Measurements from ENCODE around the gene DLGAP4. TPM values are rescaled to one million over a fixed set of nuclear protein-coding genes. Genes with fewer than 3 reads are reported as not detected.

Gene DLGAP4
- total and polyA plus RNA-seq, 2 experiments from 2014 or later, result 14.3 to 68.1 TPM

DNA sequence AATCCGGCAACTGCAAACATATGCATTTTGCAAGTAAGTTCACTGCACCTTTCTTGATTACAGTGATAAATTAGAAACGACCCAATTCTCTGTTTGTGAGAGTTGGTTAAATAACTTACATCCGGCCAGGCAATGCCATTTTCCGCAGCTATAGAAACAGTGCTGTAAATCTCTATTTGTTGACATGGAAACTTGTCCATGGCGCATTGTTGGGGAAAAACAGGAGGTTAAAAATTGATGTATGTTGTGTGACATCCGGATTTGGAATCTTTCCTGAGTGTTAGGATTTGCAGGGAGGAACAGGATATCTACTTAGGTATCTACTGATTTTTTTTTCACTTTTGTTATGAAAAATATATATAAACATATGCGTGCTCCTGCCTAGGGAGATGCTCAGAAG is 66.5 kb downstream of the DLGAP4 start:
- peaks cover 49% of the 10 kb centered on the region for H3K27me3 ChIP-seq (replicated peaks; ENCODE audit: insufficient read depth)

DNA sequence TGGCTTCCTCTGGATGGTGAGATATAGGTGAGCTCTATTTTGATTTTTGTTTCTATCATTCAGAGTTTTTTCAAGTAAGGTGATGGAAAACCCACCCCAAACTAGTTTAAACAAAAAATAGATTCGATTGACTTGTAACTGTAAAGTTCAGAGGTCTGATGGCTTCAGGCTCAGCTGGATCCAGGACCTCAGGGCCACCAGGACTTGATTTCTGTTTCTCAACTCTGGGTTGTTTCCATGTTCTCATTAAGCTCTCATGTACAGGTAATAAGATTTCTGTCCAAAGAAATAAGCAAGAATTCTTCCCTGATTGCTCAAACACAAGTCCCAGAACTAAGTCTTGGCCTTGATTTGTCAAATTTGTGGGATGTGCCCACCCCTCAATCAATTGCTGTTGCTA is 67.0 kb downstream of the DLGAP4 start:
- no peak overlapping the region for H2AFZ ChIP-seq
- TF ChIP-seq EZH2phosphoT487 (IDR thresholded peaks at IDR 0.05; ENCODE audit: insufficient read depth, low read depth) (no peak), EZH2 (IDR thresholded peaks at IDR 0.05; ENCODE audit: insufficient read depth, poor library complexity, severe bottlenecking) (no peak)
- H3K9me2 ChIP-seq (ENCODE audit: insufficient read depth), result no peaks in the 10 kb centered on the region
- WGBS, 2 experiments (ENCODE audit: low coverage in 1 of 2, low lambda C conversion rate in 2 of 2, missing lambda C conversion rate in 2 of 2), result 40 to 41% methylated on average over 1 of the region's 1 CpG
- H3K27me3 ChIP-seq (replicated peaks; ENCODE audit: insufficient read depth), result peaks cover 49% of the 10 kb centered on the region
- in situ Hi-C loops (cut with MboI), result no loop called here
- no peaks in the 10 kb centered on the region for H3K36me3 ChIP-seq (ENCODE audit: low read depth)
- H3K4me1 ChIP-seq (ENCODE audit: insufficient read depth), result no peaks in the 10 kb centered on the region
- H3K9me3 ChIP-seq (ENCODE audit: low read depth), result no peaks in the 10 kb centered on the region
- H3K4me3 ChIP-seq, result no peak overlapping the region
- no peaks in the 10 kb centered on the region for H3K79me2 ChIP-seq (ENCODE audit: insufficient read depth)
- H3F3A ChIP-seq (ENCODE audit: insufficient read depth), result no peaks in the 10 kb centered on the region
- H3K4me2 ChIP-seq (ENCODE audit: unreplicated experiment), result no peak overlapping the region
- no peaks in the 10 kb centered on the region for H4K20me1 ChIP-seq (ENCODE audit: insufficient read depth)
- DNase-seq, result no peak
- no peak overlapping the region for H3K9ac ChIP-seq
- H3K27ac ChIP-seq, result no peak overlapping the region

More for the DNA sequence above, 66.5 kb downstream of the DLGAP4 start:
- Histone ChIP-seq H4K20me1 (ENCODE audit: insufficient read depth) (no peaks in the 10 kb centered on the region), H3K79me2 (ENCODE audit: insufficient read depth) (no peaks in the 10 kb centered on the region), H3K4me2 (ENCODE audit: unreplicated experiment) (no peak overlapping the region), H3K4me3 (no peak overlapping the region), H3K27ac (no peak overlapping the region), H3K9me2 (ENCODE audit: insufficient read depth) (no peaks in the 10 kb centered on the region), H3F3A (ENCODE audit: insufficient read depth) (no peaks in the 10 kb centered on the region), H2AFZ (no peak overlapping the region), H3K4me1 (ENCODE audit: insufficient read depth) (no peaks in the 10 kb centered on the region), H3K36me3 (ENCODE audit: low read depth) (no peaks in the 10 kb centered on the region), H3K9ac (no peak overlapping the region), H3K9me3 (ENCODE audit: low read depth) (no peaks in the 10 kb centered on the region)
- 47 to 51% methylated on average over 7 of the region's 7 CpGs for WGBS, 2 experiments (ENCODE audit: low coverage in 1 of 2, low lambda C conversion rate in 2 of 2, missing lambda C conversion rate in 2 of 2)
- in situ Hi-C loops (cut with MboI), result no loop called here
- TF ChIP-seq EZH2 (IDR thresholded peaks at IDR 0.05; ENCODE audit: insufficient read depth, poor library complexity, severe bottlenecking), result no peak
- no peak for TF ChIP-seq EZH2phosphoT487 (IDR thresholded peaks at IDR 0.05; ENCODE audit: insufficient read depth, low read depth)
- DNase-seq, result no peak

- H3K4me3 ChIP-seq, result no peak overlapping the region
- WGBS, 2 experiments (ENCODE audit: low coverage in 1 of 2, low lambda C conversion rate in 2 of 2, missing lambda C conversion rate in 2 of 2), result 32 to 46% methylated on average over 4 of the region's 4 CpGs
- in situ Hi-C loops (cut with MboI), result no loop called here
These were observed 68.9 kb downstream of the DLGAP4 start for GRCh38 chr20:36374995-36375394.

GRCh38 chr20:36377348-36378326 is 71.5 kb downstream of the DLGAP4 start:
- H3K9me3 ChIP-seq (ENCODE audit: low read depth), result no peaks in the 10 kb centered on the region
- peaks cover 45% of the 10 kb centered on the region for H3K27me3 ChIP-seq (replicated peaks; ENCODE audit: insufficient read depth)
- TF ChIP-seq EZH2phosphoT487 (IDR thresholded peaks at IDR 0.05; ENCODE audit: insufficient read depth, low read depth) (no peak), EZH2 (IDR thresholded peaks at IDR 0.05; ENCODE audit: insufficient read depth, poor library complexity, severe bottlenecking) (no peak)
- WGBS, 2 experiments (ENCODE audit: low coverage in 1 of 2, low lambda C conversion rate in 2 of 2, missing lambda C conversion rate in 2 of 2), result 19 to 20% methylated on average over 20 to 22 of the region's 22 CpGs
- H3K9ac ChIP-seq, result no peak overlapping the region
- H3K4me1 ChIP-seq (ENCODE audit: insufficient read depth), result no peaks in the 10 kb centered on the region
- in situ Hi-C loops (cut with MboI), result no loop called here
- no peak overlapping the region for H3K4me3 ChIP-seq
- H4K20me1 ChIP-seq (ENCODE audit: insufficient read depth), result no peaks in the 10 kb centered on the region
- H3K36me3 ChIP-seq (ENCODE audit: low read depth), result no peaks in the 10 kb centered on the region
- H3K79me2 ChIP-seq (ENCODE audit: insufficient read depth), result no peaks in the 10 kb centered on the region
- no peak overlapping the region for H3K4me2 ChIP-seq (ENCODE audit: unreplicated experiment)
- DNase-seq, result no peak
- H2AFZ ChIP-seq, result no peak overlapping the region
- H3K27ac ChIP-seq, result no peak overlapping the region
- H3F3A ChIP-seq (ENCODE audit: insufficient read depth), result no peaks in the 10 kb centered on the region
- no peaks in the 10 kb centered on the region for H3K9me2 ChIP-seq (ENCODE audit: insufficient read depth)

More at GRCh38 chr20:36374995-36375394, 68.9 kb downstream of the DLGAP4 start:
- TF ChIP-seq EZH2 (IDR thresholded peaks at IDR 0.05; ENCODE audit: insufficient read depth, poor library complexity, severe bottlenecking), result no peak
- TF ChIP-seq EZH2phosphoT487 (IDR thresholded peaks at IDR 0.05; ENCODE audit: insufficient read depth, low read depth), result no peak
- peaks cover 51% of the 10 kb centered on the region for H3K27me3 ChIP-seq (replicated peaks; ENCODE audit: insufficient read depth)
- no peak overlapping the region for H2AFZ ChIP-seq
- H3K36me3 ChIP-seq (ENCODE audit: low read depth), result no peaks in the 10 kb centered on the region
- H3K9me3 ChIP-seq (ENCODE audit: low read depth), result no peaks in the 10 kb centered on the region
- H3K4me1 ChIP-seq (ENCODE audit: insufficient read depth), result no peaks in the 10 kb centered on the region
- no peak overlapping the region for H3K9ac ChIP-seq
- H3K79me2 ChIP-seq (ENCODE audit: insufficient read depth), result no peaks in the 10 kb centered on the region
- no peaks in the 10 kb centered on the region for H3F3A ChIP-seq (ENCODE audit: insufficient read depth)
- no peak for DNase-seq
- H3K9me2 ChIP-seq (ENCODE audit: insufficient read depth), result no peaks in the 10 kb centered on the region
- no peak overlapping the region for H3K27ac ChIP-seq
- no peaks in the 10 kb centered on the region for H4K20me1 ChIP-seq (ENCODE audit: insufficient read depth)
- no peak overlapping the region for H3K4me2 ChIP-seq (ENCODE audit: unreplicated experiment)
